Measurements from ENCODE around the gene STAT1. TPM values are rescaled to one million over a fixed set of nuclear protein-coding genes. Genes with fewer than 3 reads are reported as not detected.

Gene STAT1
- total and polyA plus RNA-seq, 9 of the 15 experiments (the other 6 are each of a cell fraction or from before 2014, with no cell fraction given), result 8.7 to 34.4 (median 26.8) TPM

DNA sequence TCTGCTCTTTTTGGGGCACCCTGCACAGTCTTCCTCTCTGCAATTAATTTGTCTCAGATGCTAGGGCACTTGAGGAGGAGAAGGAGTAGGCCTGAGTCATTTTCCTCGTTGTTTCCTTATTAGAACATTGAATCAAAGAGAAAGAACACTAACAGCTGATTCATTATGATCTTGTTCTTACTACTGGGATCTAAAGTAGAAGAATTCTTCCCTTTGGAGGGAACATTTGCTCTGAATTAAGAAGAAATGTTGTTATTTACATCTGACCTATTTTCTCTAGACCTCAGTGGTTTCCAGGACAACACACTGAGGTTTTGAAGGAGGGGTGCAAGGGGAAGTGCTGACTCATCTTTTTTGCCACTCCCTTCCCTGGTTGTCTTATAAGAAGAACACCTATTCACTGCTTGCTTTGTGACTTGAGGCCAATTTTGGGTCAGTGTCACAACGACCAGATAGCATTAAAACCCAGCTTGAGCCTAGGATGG is 24.3 kb upstream of the STAT1 start (continued):
- TF ChIP-seq ZMIZ1 (IDR thresholded peaks at IDR 0.05; ENCODE audit: low read depth in 2 of 2, low read length in 2 of 2) (no peak), NCOA1 (IDR thresholded peaks at IDR 0.05; ENCODE audit: low read depth) (no peak), CEBPB (tag; IDR thresholded peaks at IDR 0.05) (peak; percentile 18; the same call in 1 of the 2 replicates), MED1 (CRISPR knock-in tag; IDR thresholded peaks at IDR 0.05; ENCODE audit: borderline replicate concordance) (no peak), MAFF (IDR thresholded peaks at IDR 0.05; ENCODE audit: low read length) (peak; percentile 100), JUND (IDR thresholded peaks at IDR 0.05; ENCODE audit: borderline replicate concordance, low read depth, low read length) (peak; percentile 53), JUND (tag; IDR thresholded peaks at IDR 0.05; ENCODE audit: borderline replicate concordance, low read depth, low read length) (peak; percentile 41; the same call in 2 of the 3 replicates), ATF3 (IDR thresholded peaks at IDR 0.05) (peak; percentile 34; the same call in 1 of the 2 replicates), ATF3 (CRISPR knock-in tag; conservative IDR thresholded peaks at IDR 0.05) (no peak), DPF2 (IDR thresholded peaks at IDR 0.05) (0 out of 2 replicates have a peak, but pooled peaks have one; percentile 18), CBFA2T3 (IDR thresholded peaks at IDR 0.05) (peak; percentile 48; the same call in 1 of the 2 replicates)
- TF ChIP-seq, protein P1, sequence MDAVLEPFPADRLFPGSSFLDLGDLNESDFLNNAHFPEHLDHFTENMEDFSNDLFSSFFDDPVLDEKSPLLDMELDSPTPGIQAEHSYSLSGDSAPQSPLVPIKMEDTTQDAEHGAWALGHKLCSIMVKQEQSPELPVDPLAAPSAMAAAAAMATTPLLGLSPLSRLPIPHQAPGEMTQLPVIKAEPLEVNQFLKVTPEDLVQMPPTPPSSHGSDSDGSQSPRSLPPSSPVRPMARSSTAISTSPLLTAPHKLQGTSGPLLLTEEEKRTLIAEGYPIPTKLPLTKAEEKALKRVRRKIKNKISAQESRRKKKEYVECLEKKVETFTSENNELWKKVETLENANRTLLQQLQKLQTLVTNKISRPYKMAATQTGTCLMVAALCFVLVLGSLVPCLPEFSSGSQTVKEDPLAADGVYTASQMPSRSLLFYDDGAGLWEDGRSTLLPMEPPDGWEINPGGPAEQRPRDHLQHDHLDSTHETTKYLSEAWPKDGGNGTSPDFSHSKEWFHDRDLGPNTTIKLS (IDR thresholded peaks at IDR 0.05; ENCODE audit: borderline replicate concordance, low read depth), result no peak
- TF ChIP-seq, protein P2, sequence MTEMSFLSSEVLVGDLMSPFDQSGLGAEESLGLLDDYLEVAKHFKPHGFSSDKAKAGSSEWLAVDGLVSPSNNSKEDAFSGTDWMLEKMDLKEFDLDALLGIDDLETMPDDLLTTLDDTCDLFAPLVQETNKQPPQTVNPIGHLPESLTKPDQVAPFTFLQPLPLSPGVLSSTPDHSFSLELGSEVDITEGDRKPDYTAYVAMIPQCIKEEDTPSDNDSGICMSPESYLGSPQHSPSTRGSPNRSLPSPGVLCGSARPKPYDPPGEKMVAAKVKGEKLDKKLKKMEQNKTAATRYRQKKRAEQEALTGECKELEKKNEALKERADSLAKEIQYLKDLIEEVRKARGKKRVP (CRISPR knock-in tag; IDR thresholded peaks at IDR 0.05), result no peak

Data from K562 (cell line).